Fibroblast of lung (primary cell): ENCODE measurements around the gene MTA2. TPM values are rescaled to one million over a fixed set of nuclear protein-coding genes. Genes with fewer than 3 reads are reported as not detected.
"Not testable (repeated sequence)": the region's sequence is repeated elsewhere in the genome, so short reads cannot be mapped to it uniquely, and the experiment has no call there.

Source experiments
- DNase-seq, 2 donors: peaks; one replicate each; pipeline versions ENCODE4 v3.0.0 to v3.0.0-alpha.2; 2010; ENCODE audit warnings: low read depth in 2 of 2
- H2AFZ ChIP-seq: 2 replicates; pipeline ENCODE4 v1.5.1; 2012; ENCODE audit warnings: low read length, control low read depth, inconsistent platforms
- H3K27ac ChIP-seq: 2 replicates; pipeline ENCODE4 v1.5.1; 2011; ENCODE audit warnings: low read length, control low read depth; ENCODE audit not compliant: insufficient read depth
- H3K27me3 ChIP-seq: 2 replicates; pipeline ENCODE4 v1.5.1; 2011; ENCODE audit warnings: mild to moderate bottlenecking, low read length; ENCODE audit not compliant: control insufficient read depth, insufficient read depth
- H3K36me3 ChIP-seq: 2 replicates; pipeline ENCODE4 v1.5.1; 2011; ENCODE audit warnings: low read length; ENCODE audit not compliant: control insufficient read depth, insufficient read depth
- H3K4me1 ChIP-seq: 2 replicates; pipeline ENCODE4 v1.5.1; 2011; ENCODE audit warnings: low read length; ENCODE audit not compliant: control insufficient read depth, insufficient read depth; ENCODE audit errors: extremely low read depth
- H3K4me2 ChIP-seq: 2 replicates; pipeline ENCODE4 v1.5.1; 2011; ENCODE audit warnings: low read length, control low read depth; ENCODE audit not compliant: insufficient read depth; ENCODE audit errors: extremely low read depth
- H3K4me3 ChIP-seq, 4 experiments: fragments of 200-600 bp in 1 of 4; sonication (generic) in 1 of 4; replicated peaks in 1 of 4; 2 replicates each; pipeline ENCODE4 v1.5.1; 2011 to 2016; ENCODE audit warnings: low read length in 4 of 4, low read depth in 3 of 4, mild to moderate bottlenecking in 3 of 4, control low read depth in 2 of 4, inconsistent platforms in 1 of 4, mixed read lengths in 1 of 4; ENCODE audit not compliant: insufficient read depth in 1 of 4; ENCODE audit errors: control extremely low read depth in 1 of 4
- H3K79me2 ChIP-seq: 2 replicates; pipeline ENCODE4 v1.5.1; 2012; ENCODE audit warnings: mild to moderate bottlenecking, low read length, inconsistent platforms; ENCODE audit not compliant: control insufficient read depth, insufficient read depth
- H3K9ac ChIP-seq: 2 replicates; pipeline ENCODE4 v1.5.1; 2011; ENCODE audit warnings: mild to moderate bottlenecking, low read length, control low read depth; ENCODE audit not compliant: insufficient read depth
- H3K9me3 ChIP-seq: 2 replicates; pipeline ENCODE4 v1.5.1; 2012; ENCODE audit warnings: low read depth, low read length; ENCODE audit not compliant: control insufficient read depth, insufficient read depth
- H4K20me1 ChIP-seq: 2 replicates; pipeline ENCODE4 v1.5.1; 2011; ENCODE audit warnings: low read length; ENCODE audit not compliant: control insufficient read depth, insufficient read depth; ENCODE audit errors: extremely low read depth
- EZH2 ChIP-seq: IDR thresholded peaks from 2 replicates; pipeline ENCODE4 v1.5.1; 2012; ENCODE audit warnings: low read length, control low read depth, mild to moderate bottlenecking; ENCODE audit errors: missing control alignments
- polyA plus RNA-seq, 2 donors: library from polyadenylated mRNA; depleted of rRNA in 1 of 2; stranded (reverse) in 1 of 2; unstranded in 1 of 2; fragments of >200 nt; gene quantifications; 2 replicates each; pipeline ENCODE4 v1.2.1, GENCODE V29; 2011 to 2012; ENCODE audit warnings: missing spikeins in 1 of 2
- total RNA-seq: library from RNA; depleted of rRNA; stranded (reverse); fragments of >200 nt; gene quantifications from 2 replicates; pipeline ENCODE4 v1.2.1, GENCODE V29; 2014
- TF ChIP-seq, protein P1 (sequence below), 2 donors: IDR thresholded peaks in 1 of 2; conservative IDR thresholded peaks in 1 of 2; 1 replicate in 1 of 2; 2 replicates in 1 of 2; pipeline ENCODE4 v1.5.1; 2011 to 2012; ENCODE audit warnings: low read length in 2 of 2, control low read depth in 1 of 2, inconsistent platforms in 1 of 2, low read depth in 1 of 2, mild to moderate bottlenecking in 1 of 2

MTA2 gene
- total and polyA plus RNA-seq, 2 donors (not counting 1 experiment from before 2014, with no cell fraction given): 31.4 to 117 TPM

DNA sequence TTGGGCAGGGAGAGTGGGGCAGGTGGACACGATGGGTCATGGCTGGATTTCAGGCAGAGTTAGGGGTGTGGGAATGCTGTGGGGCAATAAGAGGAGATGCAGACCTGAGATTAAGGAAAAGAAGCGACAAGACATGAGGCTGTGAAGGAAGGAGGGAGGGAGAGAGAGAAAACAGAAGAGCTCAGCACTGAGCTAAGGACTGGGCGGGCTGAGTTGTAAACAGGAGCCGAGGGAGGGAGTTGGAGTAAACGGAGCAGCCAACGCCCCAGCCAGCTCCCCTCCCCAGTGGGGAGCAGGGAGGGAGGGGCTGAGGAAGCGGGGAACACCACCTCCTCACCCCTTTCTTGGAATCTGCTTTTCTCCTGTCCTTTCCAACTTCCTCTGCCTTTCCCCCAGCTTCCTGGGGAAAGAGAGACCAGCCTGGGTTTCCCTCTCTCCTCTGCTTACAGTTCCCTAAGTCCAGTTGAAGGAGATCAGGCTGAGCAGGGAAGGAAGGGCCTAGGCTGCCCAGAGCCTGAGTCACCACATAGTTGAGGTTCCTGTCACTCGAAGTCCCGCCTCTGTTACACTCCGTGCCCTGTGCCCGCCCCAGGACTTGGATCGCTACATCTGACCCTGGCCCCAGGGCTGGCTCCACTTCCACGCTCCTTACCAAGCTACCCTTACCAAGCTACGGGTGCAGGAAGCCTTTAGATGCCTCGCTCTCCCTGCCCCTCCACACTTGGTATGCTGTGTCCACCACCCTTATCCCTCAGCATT, 48.4 kb downstream of the MTA2 start:
- Histone ChIP-seq H3K79me2 (peaks cover 13% of the 10 kb centered on the region), H2AFZ (peak overlapping the region; percentile 34), H3K27me3 (no peaks in the 10 kb centered on the region), H3K9ac (peak overlapping the region; percentile 76), H3K4me1 (peaks cover 48% of the 10 kb centered on the region), H3K36me3 (no peaks in the 10 kb centered on the region), H3K4me2 (peak overlapping the region; percentile 100), H3K9me3 (no peaks in the 10 kb centered on the region), H3K4me3 (peak overlapping the region; percentile 47 to 60 (median 50)), H3K27ac (peak overlapping the region; percentile 99), H4K20me1 (no peaks in the 10 kb centered on the region)
- no peak for TF ChIP-seq EZH2
- TF ChIP-seq, protein P1, sequence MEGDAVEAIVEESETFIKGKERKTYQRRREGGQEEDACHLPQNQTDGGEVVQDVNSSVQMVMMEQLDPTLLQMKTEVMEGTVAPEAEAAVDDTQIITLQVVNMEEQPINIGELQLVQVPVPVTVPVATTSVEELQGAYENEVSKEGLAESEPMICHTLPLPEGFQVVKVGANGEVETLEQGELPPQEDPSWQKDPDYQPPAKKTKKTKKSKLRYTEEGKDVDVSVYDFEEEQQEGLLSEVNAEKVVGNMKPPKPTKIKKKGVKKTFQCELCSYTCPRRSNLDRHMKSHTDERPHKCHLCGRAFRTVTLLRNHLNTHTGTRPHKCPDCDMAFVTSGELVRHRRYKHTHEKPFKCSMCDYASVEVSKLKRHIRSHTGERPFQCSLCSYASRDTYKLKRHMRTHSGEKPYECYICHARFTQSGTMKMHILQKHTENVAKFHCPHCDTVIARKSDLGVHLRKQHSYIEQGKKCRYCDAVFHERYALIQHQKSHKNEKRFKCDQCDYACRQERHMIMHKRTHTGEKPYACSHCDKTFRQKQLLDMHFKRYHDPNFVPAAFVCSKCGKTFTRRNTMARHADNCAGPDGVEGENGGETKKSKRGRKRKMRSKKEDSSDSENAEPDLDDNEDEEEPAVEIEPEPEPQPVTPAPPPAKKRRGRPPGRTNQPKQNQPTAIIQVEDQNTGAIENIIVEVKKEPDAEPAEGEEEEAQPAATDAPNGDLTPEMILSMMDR (conservative IDR thresholded peaks at IDR 0.05 in 1 of 2, IDR thresholded peaks at IDR 0.05 in 1 of 2; ENCODE audit: low read depth in 1 of 2, low read length in 2 of 2): no peak
- DNase-seq: peak; percentile 96 to 98

DNA sequence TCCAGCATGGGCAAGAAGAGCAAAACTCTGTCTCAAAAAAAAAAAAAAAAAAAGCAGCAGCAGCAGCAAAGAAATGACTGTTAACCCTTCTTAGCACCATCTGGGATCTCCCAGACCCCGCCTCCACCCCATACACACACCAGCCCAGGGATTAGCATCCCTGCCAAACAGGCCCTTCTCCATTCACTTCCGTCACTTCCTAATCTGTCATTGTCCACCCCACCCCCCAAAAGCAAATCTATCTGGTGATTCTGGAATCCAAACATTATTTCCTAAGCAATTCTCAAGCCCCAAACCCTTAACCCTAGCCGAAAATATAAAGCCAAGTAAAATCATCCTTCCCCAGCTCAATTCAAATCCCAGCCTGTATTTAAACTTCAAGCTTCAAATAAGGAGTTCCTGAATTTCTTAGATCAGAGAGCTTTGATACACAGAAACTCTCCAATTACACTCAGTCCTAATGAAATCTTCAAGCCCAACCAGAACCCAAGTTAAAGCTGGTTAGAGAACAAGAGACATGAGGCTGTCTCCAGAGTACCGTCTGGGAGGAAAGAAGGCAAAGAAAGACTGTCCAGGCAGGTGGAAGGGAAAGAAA, 49.1 kb downstream of the MTA2 start:
- DNase-seq: peak in 1 of 2 donors; percentile 72
- no peaks in the 10 kb centered on the region for H4K20me1 ChIP-seq
- H2AFZ ChIP-seq: peak overlapping the region; percentile 34
- H3K36me3 ChIP-seq: no peaks in the 10 kb centered on the region
- peak overlapping the region; percentile 47 to 60 (median 50) for H3K4me3 ChIP-seq
- H3K4me1 ChIP-seq: peaks cover 52% of the 10 kb centered on the region
- TF ChIP-seq EZH2: no peak
- TF ChIP-seq, protein P1 (conservative IDR thresholded peaks at IDR 0.05 in 1 of 2, IDR thresholded peaks at IDR 0.05 in 1 of 2; ENCODE audit: low read depth in 1 of 2, low read length in 2 of 2): no peak
- no peaks in the 10 kb centered on the region for H3K27me3 ChIP-seq
- H3K9me3 ChIP-seq: no peaks in the 10 kb centered on the region
- H3K79me2 ChIP-seq: peaks cover 18% of the 10 kb centered on the region
- H3K27ac ChIP-seq: peak overlapping the region; percentile 99
- peak overlapping the region; percentile 100 for H3K4me2 ChIP-seq
- peak overlapping the region; percentile 76 for H3K9ac ChIP-seq

DNA sequence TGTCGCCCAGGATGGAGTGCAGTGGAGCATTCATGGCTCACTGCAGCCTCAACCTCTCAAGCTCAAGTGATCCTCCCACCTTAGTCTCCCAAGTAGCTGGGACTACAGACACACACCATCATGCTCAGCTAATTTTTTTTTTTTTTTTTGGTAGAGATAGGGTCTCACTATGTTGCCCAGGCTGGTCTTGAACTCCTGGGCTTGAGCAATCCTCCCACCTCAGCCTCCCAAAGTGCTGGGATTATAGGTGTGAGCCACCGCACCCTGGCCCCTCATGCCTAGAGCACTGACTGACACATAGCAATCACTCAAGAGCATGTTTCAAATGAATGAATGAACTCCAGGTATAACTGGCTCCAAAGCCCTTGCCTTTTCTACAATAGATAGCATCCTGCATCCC, 51.2 kb downstream of the MTA2 start:
- not testable (repeated sequence) for H2AFZ ChIP-seq, DNase-seq, H3K36me3 ChIP-seq, H3K9ac ChIP-seq, H3K27ac ChIP-seq, H3K9me3 ChIP-seq, H3K4me2 ChIP-seq, H3K27me3 ChIP-seq, H3K4me3 ChIP-seq, H4K20me1 ChIP-seq
- Histone ChIP-seq H3K4me1 (peaks cover 36% of the 10 kb centered on the region), H3K79me2 (peaks cover 36% of the 10 kb centered on the region)
